Measurements from ENCODE around the gene MEIKIN.

The MEIKIN gene

DNA sequence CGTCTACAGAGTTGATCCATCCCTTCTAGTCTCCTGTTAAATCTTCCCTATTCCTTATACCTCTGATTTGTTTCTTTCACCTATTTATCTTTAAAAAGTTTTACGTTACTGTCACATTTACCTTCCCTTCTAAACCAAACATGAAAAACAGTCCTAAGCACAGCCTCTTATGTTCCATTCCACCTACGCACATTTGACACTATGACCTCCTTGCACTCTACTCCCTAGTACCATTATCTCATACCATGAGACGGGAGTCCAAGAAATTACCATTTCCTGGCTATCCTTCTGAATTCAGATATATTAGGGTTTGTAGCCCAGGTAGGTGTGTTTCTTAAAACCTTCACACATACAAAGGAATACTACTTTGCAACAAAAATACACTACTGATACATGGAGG lies 173.8 kb downstream of the MEIKIN start:
- no peak for DNase-seq (ENCODE audit: low spot score)

DNA sequence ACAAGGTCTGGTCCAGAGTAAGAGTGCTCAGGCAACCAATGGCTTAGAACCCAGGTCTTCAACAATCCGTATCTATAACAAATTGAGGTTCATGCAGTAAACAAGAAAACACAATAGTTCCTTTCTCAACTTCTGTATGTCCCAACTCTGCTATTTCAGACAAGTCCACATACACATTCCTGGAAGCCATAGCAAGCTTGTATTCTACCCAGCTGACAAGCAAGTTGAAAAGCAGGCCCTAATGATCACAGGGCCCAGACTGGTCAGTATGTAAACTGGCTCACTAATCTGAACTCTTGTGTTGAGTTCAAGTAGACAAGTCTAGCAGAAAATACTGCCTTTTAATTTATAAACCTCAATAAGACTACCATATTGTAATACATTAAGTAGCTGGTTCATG lies 175.5 kb downstream of the MEIKIN start:
- no peak for DNase-seq (ENCODE audit: low spot score)

DNA sequence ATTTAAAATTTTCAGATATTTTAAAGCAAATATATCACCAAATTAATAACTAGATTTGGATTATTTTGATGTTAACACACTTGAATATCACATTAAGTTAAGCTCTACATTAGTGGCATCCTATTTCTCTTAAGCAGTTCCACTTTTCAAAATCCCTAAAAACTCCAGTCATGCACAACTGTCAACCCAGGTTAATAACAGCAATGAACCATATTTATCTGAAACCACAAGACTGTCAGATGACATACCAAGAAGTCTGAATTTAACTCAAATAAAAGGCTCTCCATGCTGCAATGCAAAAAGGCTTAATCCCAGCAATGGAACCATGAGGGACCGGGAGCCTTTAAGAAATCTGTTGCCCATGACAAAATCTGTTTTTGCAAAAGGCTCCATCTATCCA lies 176.1 kb downstream of the MEIKIN start:
- DNase-seq (ENCODE audit: low spot score), result no peak

DNA sequence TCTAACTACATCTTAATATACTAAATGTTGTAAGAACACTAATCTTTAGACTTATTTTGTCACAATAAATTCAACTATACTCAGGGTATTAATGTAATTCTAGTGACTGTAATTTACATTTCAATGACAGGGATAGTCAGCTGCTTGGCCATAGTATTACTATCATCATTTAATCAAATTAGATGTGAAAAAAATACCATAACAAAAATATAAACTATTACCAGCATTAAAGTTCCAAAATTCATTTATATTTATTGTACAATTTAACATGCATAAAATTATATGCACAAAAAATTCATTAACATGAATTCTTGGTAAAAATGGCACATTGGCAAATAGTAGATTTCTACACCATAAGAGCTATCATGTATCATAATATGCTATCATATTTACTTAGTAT lies 177.6 kb downstream of the MEIKIN start:
- no peak for DNase-seq (ENCODE audit: low spot score)

DNA sequence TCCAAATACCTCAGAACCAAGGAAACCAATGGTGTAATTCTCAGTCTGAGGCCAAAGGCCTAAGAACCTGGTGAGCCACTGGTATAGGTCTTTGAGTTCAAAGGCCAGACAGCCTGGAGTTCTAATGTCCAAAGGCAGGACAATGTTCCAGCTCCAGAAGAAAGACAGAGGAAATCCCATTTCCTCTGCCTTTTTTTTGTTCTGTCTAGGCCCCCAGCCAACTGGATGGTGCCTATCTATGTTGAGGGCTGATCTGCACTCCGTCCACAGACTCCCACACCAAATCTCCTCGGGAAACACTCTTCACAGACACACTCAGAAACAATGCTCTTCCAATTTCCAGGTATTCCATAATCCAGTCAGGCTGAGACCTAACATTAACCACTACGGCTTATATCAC lies 178.8 kb downstream of the MEIKIN start:
- no peak for DNase-seq (ENCODE audit: low spot score)

DNA sequence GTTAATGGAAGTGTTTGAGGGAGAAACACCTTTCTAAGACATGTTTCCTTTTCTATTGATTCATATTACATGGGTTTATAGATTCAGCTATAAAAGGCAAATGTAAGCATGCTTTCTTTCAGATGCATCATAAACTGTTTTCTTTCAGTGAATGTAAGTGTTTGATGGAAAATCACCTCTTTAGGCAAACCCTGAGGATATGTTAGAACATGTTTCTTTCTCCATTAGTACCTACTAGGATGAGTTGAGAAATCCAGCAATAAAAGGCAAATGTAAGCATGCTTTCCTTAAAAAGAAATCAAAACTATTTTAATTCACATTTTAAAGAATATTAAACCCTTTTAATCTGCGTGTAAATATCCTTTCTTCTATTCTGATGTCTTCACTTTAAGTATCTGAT lies 180.2 kb downstream of the MEIKIN start:
- no peak for DNase-seq (ENCODE audit: low spot score)

DNA sequence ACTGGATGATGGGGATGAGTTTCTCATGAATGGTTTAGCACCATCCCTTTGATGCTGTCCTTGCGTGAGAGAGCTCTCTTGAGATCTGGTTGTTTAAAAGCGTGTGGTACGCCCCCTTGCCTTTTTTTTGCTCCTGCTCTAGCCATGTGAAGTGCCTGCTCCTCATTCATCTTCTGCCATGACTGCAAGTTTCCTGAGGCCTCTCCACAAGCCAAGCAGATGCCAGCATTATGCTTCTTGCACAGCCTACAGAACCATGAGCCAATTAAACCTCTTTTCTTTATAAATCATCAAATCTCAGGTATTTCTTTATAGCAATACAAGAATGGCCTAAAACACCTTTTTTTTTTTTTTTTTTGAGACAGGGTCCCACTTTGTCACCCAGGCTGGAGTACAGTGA lies 181.5 kb downstream of the MEIKIN start:
- DNase-seq (ENCODE audit: low spot score), result no peak

DNA sequence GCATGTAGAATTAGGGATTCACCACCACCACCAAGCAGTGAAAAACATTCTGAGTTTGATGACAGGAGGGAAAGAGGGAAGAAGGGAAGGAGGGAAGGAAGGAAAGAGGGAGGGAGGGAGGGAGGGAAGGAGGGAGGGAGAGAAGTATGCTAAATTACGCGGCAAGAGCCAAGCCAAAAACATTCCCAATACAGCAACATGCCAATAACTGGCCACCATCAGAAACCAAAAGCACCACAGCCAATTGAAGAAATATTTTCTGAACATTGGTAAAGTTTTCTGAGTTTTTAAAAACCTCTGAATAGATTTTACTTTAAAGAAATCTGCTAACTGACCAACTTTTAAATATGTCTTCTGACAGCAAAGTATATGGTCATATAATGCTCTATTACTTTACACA lies 184.7 kb downstream of the MEIKIN start:
- no peak for DNase-seq (ENCODE audit: low spot score)

DNA sequence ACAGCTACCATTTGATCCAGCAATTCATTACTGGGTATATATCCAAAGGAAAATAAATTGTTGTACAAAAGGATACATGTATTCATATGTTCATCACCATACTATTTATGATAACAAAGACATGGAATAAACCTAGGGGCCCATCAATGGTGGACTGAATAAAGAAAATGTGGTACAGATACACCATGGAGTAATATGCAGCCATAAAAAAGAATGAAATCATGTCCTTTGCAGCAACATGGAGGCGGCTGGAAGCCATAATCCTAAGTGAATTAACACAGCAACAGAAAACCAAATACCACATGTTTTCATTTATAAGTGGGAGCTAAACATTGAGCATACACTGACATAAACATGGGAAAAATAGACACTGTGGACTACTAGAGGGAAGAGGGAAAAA lies 185.8 kb downstream of the MEIKIN start:
- DNase-seq (ENCODE audit: low spot score), result no peak

DNA sequence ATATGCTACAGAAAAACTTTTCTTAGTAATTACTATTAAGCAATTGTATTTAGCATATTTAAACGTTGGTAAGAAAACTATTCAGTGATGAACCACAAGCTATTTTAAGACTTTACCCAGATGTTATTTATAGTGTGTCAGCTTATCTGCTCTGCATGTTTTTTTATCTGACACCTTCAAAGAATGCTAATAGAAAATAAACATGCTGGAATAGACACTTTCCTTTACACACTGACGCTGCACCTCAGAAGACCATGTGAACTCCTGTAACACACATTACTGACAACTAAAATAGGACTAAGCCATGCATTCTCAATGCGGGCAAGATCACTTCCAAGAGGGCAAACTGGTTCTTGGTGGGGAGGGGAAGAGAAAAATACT lies 187.0 kb downstream of the MEIKIN start:
- no peak for DNase-seq (ENCODE audit: low spot score)

DNA sequence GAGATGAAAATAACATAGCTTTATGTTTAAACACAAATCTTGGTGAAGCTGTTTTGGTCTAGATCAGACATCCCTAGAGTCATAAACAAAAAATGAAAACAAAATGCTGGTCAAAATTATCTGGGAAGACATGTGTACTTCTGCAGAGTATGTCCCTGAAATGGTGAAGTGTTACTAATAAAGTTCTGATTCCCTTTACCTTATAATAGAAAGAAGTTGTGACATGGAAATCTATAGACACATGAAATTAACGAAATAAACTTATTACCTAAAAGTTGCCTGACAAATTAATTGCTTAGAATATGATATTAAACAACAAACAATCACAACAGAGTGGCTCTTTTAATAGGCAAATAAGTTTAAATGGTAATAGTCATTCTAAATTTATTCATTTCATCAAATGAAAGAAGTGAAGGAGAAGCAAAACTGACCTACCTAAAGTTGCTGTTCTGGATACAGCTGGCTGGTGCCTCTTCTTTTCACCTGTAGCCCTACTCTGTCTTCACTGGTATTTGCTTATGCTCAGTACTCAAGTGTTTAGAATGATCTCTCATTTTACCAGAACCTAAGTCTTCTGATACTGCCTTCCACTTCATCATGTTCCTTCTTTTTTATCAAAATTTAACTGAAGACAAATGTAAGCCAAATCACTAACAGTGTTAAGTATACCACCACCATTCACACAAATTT lies 187.5 kb downstream of the MEIKIN start:
- no peak for DNase-seq (ENCODE audit: low spot score)

Data from RKO (cell line).